HTERT RPE-1 (cell line): ENCODE results near the gene RAD23B.

Experiments used
- in situ Hi-C: fragments of 300-500 bp; cut with MboI; formaldehyde crosslinking; loops from 4 replicates; pipeline ENCODE4 v1.14.3; 2020; ENCODE audit warnings: low sequenced_read_pairs

Gene RAD23B

DNA sequence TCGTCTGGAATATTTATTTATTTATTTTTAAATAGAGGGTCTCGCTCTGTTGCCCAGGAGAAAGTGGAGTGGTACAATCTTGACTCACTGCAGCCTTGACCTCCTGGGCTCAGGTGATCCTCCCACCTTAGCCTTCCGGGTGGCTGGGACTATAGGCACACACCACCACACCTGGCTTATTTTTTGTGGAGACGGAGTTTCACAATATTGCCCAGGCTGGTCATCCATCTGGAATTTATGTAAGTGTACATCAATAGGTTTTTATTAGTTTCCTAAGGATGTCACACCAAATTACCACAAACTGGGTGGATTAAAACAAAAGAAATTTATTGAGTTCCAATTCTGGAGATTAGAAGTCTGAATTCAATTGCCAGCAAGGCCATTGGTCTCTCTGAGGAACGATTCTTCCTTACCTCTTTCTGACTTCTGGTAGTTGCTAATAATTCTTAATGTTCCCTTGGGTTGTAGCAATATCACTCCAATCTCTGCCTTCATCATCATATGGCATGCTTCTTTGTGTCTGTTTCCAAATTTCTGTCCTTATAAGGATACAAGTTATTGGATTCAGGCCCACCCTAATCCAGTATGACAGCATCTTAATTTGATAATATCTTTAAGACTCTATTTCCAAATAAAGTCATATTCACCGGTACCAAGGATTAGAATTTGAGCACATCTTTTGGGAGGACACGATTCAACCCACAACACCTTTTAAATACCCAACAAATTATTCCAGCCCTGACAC, 16.3 kb upstream of the RAD23B start:
- in situ Hi-C loops, result no loop called here

DNA sequence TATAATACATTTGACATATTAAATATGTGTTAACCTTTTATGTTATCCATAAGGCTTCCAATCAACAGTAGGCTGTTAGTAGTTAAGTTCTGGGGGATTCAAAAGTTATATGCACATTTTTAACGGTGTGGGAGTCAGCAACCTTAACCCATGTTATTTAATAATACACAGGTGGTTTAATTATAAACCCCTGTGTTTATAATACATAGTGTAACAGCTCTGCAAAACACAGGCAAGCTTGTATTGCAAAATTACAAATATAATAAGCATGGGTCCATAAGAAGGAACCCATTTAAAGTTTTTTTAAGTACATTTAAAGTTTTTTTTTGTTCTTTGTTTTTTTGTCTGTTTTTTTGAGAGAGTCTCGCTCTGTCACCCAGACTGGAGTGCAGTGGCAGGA, 14.5 kb upstream of the RAD23B start:
- in situ Hi-C loops, result no loop called here

GRCh38 chr9:107269254-107269653, 13.8 kb upstream of the RAD23B start:
- in situ Hi-C loops, result no loop called here

DNA sequence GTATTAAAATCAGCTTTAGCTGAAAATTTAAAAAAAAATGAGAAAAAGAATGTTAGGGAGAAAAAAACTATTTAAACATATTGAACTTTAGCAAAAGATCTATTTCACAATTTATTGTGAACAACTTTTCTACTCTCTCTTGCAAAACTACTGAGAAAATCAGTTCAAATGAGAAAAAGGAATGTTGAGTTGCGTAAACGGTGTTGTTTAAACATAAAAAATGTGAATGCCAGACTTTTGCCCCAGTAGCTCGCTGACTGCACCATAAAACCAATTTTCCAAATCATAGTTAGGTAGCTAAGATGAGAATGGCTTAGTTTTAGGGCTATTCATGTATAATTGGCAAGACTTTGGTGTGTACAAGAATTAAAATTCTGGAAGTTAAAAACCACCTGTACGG, 13.4 kb upstream of the RAD23B start:
- in situ Hi-C loops, result no loop called here

- in situ Hi-C loops, result no loop called here
Measured at GRCh38 chr9:107270082-107270481, 13.0 kb upstream of the RAD23B start.

DNA sequence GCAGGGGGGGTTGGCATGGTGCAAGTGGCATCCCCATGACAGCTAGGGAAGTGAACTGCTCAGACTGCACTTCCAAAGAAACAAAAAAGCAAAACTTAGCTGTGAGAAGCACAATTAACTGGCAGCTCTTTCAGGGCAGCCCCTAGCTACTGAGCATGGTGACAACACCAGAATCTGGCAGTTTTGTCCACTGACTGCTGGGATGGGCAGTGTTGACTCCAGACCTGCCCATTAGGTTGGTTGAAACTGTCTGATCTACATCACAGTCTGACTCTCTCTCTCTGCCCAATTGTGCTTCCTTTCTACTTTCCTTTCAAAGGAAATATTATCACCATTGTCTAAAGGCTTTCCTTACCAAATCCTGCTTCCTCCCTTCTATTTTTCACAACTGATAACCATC, 12.5 kb upstream of the RAD23B start:
- in situ Hi-C loops, result no loop called here

DNA sequence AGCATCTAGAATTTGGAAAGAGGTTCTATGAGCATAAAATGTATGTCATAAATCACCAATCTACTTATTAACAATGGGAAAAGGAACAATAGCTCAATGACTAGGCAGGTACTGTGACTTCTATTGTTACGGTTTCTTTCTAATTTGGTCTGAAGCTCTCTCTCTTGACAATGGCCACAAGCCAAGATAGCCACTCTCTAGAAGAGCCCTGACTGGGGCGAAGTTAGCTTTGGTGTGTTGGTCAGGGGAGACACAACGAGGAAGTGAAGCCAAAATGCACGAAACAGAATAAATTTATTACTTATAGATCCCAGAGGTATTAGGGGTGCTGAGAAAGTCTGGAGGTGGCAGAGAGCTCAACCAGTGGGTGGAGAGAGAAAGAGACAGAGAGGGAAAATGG, 9.4 kb upstream of the RAD23B start:
- in situ Hi-C loops, result no loop called here

DNA sequence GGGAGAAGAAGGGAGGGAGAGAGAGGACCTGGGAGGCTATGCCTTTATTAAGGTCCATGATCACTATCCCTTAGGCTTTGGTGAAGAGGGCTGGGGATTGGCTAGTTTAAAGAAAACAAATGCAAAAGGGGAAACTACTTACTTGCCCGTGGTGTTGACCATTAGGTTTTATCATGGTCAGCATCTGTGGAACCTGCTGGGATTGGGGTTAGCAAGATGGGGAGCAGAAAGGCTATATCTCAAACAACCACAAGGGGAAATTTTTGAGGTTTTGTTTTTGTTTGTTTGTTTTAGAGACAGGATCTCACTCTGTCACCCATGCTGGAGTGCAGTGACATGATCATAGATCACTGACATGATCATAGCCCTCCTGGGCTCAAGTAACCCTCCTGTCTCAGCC, 9.0 kb upstream of the RAD23B start:
- in situ Hi-C loops, result no loop called here

- in situ Hi-C loops, result no loop called here
Measured at GRCh38 chr9:107274953-107275422, 8.1 kb upstream of the RAD23B start.

GRCh38 chr9:107275530-107275929, 7.5 kb upstream of the RAD23B start:
- in situ Hi-C loops, result no loop called here

DNA sequence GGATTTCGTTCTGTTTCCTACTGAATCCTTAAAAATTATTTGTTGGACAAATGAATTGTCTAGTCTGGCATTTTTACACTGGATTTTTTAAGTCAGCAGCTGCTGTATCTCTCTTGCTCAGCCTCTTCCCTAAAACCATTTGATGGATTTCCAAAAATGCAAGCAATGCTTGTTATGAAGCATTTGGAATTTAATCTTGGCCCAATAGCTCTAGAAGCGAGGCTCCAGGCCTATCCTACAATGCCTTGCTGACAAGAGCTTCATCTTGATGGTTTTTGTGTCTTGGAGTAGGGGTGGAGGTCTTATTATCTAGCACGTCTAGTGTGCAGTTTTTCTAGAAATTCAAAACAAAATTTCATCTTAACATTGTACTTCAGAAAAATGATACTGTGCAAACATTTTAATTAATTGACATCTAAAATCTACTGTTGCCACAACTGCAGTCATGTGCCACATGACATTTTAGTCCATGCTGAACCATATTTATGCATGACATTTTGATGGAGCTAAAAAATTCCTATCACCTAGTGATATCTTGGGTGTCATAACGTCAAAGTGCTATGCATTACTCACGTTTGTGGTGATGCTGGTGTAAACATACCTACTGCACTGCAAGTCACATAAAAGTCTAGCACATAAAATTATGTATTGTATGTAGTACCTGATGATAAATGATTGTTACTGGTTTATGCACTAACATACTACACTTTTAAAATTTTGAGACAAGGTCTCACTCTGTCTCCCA, 5.9 kb upstream of the RAD23B start:
- in situ Hi-C loops, result no loop called here

- in situ Hi-C loops, result no loop called here
Measured at GRCh38 chr9:107277801-107278200, 5.3 kb upstream of the RAD23B start.

GRCh38 chr9:107279086-107279485, 4.0 kb upstream of the RAD23B start:
- in situ Hi-C loops, result no loop called here

GRCh38 chr9:107280543-107280942, 2.5 kb upstream of the RAD23B start:
- in situ Hi-C loops, result no loop called here

DNA sequence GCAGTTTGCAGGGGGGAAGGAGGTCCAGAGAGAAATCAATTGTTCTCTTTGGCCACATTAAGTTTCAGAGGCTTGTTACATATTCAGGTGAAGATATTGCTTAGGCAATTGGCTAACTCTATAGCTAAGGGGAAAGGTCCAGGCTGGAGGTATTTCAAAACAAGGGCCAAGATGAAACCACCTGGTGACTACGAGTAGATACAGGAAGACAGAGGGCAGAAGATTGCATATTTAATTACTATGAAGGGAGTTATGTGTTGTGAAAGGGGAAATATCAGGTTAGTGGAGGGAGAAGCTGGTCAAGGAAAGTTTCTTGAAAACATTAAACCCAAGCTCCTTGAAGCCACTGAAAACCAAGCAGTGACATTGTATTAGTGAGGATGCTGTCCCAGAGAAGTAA, 1.9 kb upstream of the RAD23B start:
- in situ Hi-C loops, result no loop called here

DNA sequence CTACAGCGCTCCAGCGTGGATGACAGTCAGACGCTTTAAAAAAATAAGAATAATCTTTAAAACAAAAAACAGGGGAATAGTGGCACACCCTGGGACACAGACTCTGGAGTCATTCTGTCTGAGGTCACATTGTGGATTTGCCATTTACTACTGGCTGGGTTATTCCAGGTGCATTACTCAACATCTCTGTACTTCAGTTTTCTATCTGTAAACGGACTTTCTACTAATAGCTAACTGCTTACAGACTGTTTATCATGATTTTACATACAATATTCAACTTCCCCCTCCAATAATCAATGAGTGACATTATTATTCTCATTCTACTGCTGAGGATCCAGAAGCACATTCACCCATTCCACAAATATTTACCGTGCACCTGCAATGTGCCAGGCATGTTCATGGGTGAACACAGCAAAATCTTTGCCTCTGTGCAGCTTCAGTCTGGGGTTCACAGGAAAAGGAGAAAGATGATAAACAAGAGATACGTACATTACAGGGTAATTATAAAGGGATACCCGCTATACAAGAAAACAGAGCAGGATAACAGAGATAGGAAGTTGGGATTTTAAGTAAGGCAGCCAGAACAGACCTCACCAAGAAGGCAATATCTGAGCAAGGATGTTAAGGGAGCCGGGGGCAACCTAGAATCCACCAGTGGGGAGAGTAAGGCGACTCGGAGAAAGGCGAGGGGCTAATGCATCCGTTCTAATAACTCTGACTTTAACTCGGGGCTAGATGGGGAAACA, 984 bp upstream of the RAD23B start:
- in situ Hi-C loops, result no loop called here

DNA sequence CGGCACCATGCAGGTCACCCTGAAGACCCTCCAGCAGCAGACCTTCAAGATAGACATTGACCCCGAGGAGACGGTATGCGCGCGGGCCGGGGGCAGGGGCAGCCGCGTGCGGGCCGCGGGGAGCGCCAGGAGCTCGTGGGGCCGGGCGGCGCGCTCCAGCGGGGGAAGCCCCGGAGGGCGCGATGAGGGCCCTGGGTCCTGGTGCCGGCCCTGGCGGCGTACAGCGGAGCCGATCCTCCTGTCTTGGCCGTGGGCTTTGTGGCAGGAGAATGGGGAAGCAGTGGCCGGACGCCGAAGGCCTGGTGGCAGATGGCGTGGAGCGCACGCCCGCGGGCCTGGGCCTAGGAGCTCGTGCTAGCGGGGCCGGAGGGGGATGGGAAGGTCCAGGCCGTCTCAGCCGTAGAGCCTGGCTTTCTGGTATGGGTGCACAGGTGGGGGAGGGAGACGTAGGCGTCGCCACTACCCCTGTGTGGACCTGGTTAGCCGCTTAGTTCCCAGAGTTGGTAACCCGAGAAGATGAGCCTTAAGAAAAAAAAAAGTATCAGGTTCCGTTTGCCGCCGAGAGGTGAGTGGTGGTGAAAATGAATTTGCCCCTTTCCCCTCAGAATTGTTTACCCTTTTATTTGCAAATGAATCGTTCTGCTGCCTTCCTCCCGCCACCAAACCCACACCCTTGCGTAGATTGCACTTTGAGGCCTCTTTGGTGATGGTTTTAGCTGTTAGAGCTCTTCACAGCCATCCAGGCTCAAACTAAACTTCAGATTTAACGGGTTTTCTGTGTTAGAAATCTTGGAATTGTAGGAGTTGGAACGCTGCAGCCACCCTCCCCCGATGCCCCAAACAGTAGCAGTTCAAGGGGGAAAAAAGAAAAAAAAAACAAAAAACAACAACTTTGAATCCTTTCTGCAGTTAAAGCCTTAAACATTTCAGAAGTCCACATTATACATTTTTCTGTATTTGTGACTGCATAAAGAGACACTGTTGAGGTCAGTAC, 841 bp downstream of the RAD23B start:
- in situ Hi-C loops, result no loop called here

DNA sequence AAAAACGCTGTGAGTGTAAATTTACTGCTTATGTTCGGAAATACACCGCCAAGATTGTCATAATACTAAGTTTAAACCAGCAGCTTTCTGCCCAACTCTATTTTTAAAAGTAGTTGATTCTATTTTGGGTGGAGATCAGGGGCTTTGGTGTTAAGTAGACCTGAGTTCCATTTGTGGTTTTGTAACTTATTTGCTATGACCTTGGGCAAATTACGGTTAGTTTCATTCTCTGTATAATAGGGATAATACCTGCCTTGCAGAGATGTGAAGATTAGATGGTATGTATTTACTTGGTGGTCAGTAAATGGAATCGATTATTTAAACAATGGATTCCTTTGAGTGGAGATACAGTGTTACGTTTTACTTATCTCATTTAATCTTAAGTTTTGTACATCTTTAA, 1.6 kb downstream of the RAD23B start:
- in situ Hi-C loops, result no loop called here

GRCh38 chr9:107285286-107285685, 2.2 kb downstream of the RAD23B start:
- in situ Hi-C loops, result no loop called here

- in situ Hi-C loops, result no loop called here
Measured at GRCh38 chr9:107286057-107286456, 3.0 kb downstream of the RAD23B start.

GRCh38 chr9:107288701-107289100, 5.6 kb downstream of the RAD23B start:
- in situ Hi-C loops, result no loop called here
